Karpas-422 (cell line): ENCODE results near the gene OR4M1. TPM values are rescaled to one million over a fixed set of nuclear protein-coding genes. Genes with fewer than 3 reads are reported as not detected.
"Not testable (repeated sequence)": the region's sequence is repeated elsewhere in the genome, so short reads cannot be mapped to it uniquely, and the experiment has no call there.

ENCODE experiments used
- DNase-seq: peaks from one replicate; pipeline ENCODE4 v3.0.0-alpha.2; 2015
- H2AFZ ChIP-seq: fragments of 200-600 bp; sonication (generic); 2 replicates; pipeline ENCODE4 v1.6.1; 2014; ENCODE audit warnings: antibody characterized with exemption, low read length, mixed read lengths
- H3K27ac ChIP-seq: fragments of 200-600 bp; sonication (generic); 2 replicates; pipeline ENCODE4 v1.5.1; 2014; ENCODE audit warnings: mild to moderate bottlenecking, low read length, moderate library complexity
- H3K27me3 ChIP-seq: fragments of 200-600 bp; sonication (generic); 2 replicates; pipeline ENCODE4 v1.6.1; 2014; ENCODE audit warnings: low read length, mixed read lengths
- H3K36me3 ChIP-seq: fragments of 200-600 bp; sonication (generic); 2 replicates; pipeline ENCODE4 v1.6.1; 2014; ENCODE audit warnings: low read length, mixed read lengths; ENCODE audit not compliant: insufficient read depth
- H3K4me1 ChIP-seq: fragments of 200-600 bp; sonication (generic); 2 replicates; pipeline ENCODE4 v1.6.1; 2014; ENCODE audit warnings: mild to moderate bottlenecking, low read length, mixed read lengths
- H3K4me2 ChIP-seq: fragments of 200-600 bp; sonication (generic); 2 replicates; pipeline ENCODE4 v1.6.1; 2014; ENCODE audit warnings: low read length, low read depth, mild to moderate bottlenecking; ENCODE audit not compliant: poor library complexity, severe bottlenecking
- H3K4me3 ChIP-seq: fragments of 200-600 bp; sonication (generic); 2 replicates; pipeline ENCODE4 v1.5.1; 2014; ENCODE audit warnings: mild to moderate bottlenecking, antibody characterized with exemption, low read length, mixed read lengths
- H3K79me2 ChIP-seq: fragments of 200-600 bp; sonication (generic); 2 replicates; pipeline ENCODE4 v1.6.1; 2014; ENCODE audit warnings: mild to moderate bottlenecking, low read length, mixed read lengths
- H3K9ac ChIP-seq: fragments of 200-600 bp; sonication (generic); 2 replicates; pipeline ENCODE4 v1.6.0; 2014; ENCODE audit warnings: low read length
- H3K9me2 ChIP-seq: fragments of 200-600 bp; sonication (generic), shearing (Covaris generic); replicated peaks from 2 replicates; pipeline ENCODE4 v1.6.0; 2014; ENCODE audit warnings: mild to moderate bottlenecking, low read length, moderate library complexity; ENCODE audit not compliant: insufficient read depth
- H3K9me3 ChIP-seq: fragments of 300-700, 200-600 bp; sonication (generic); 2 replicates; pipeline ENCODE4 v1.6.1; 2014; ENCODE audit warnings: low read length, mixed read lengths
- H4K20me1 ChIP-seq: fragments of 200-600 bp; sonication (generic); 2 replicates; pipeline ENCODE4 v1.6.1; 2014; ENCODE audit warnings: mild to moderate bottlenecking, antibody characterized with exemption, low read length, low read depth; ENCODE audit not compliant: insufficient read depth
- total RNA-seq: library from RNA; depleted of rRNA; stranded (reverse); fragments of >200 nt; shearing (Covaris generic); gene quantifications from 2 replicates; pipeline ENCODE4 v1.2.3, GENCODE V29; 2014; ENCODE audit warnings: low replicate concordance

Gene OR4M1
- total RNA-seq, 1 experiment from 2014 or later = not detected

GRCh38 chr14:19800282-19801117 lies 27.2 kb downstream of the OR4M1 start:
- no peak overlapping the region for H3K27ac ChIP-seq
- DNase-seq = no peak
- H3K27me3 ChIP-seq = no peaks in the 10 kb centered on the region
- no peaks in the 10 kb centered on the region for H3K9me2 ChIP-seq
- H3K4me3 ChIP-seq = no peak overlapping the region
- H3K9ac ChIP-seq = no peak overlapping the region
- H3K9me3 ChIP-seq = peaks cover 49% of the 10 kb centered on the region
- no peak overlapping the region for H3K4me2 ChIP-seq
- no peaks in the 10 kb centered on the region; the same call in 1 of the 2 replicates for H3K36me3 ChIP-seq
- H3K4me1 ChIP-seq = no peaks in the 10 kb centered on the region
- no peaks in the 10 kb centered on the region for H3K79me2 ChIP-seq
- no peak overlapping the region for H2AFZ ChIP-seq
- no peaks in the 10 kb centered on the region for H4K20me1 ChIP-seq

DNA sequence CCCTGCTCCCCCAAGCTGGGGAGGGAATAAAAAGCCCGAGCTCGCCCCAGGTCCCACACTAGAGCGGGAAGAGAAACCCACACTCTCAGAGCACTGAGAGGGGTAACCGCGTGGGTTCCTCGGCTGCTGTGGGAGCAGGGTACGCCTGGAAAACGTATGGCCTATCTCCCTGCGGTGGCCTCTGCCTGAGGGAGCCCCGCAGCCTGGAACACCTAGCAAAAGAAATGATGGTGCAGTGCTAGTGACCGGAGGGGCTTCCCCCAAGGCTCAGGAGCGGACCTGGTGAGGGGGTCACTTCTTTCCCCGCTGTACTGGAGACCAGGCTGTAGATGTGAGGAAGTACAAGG lies 27.8 kb downstream of the OR4M1 start:
- Histone ChIP-seq H3K79me2 (no peaks in the 10 kb centered on the region), H3K4me3 (no peak overlapping the region), H3K9me3 (peaks cover 52% of the 10 kb centered on the region), H3K9me2 (no peaks in the 10 kb centered on the region), H3K9ac (no peak overlapping the region), H3K4me1 (no peaks in the 10 kb centered on the region), H2AFZ (no peak overlapping the region), H3K36me3 (no peaks in the 10 kb centered on the region; the same call in 1 of the 2 replicates), H3K27me3 (no peaks in the 10 kb centered on the region), H3K27ac (no peak overlapping the region), H3K4me2 (no peak overlapping the region), H4K20me1 (no peaks in the 10 kb centered on the region)
- no peak for DNase-seq

- not testable (repeated sequence) for DNase-seq, H3K4me2 ChIP-seq, H3K27ac ChIP-seq, H3K79me2 ChIP-seq, H3K27me3 ChIP-seq, H4K20me1 ChIP-seq, H3K4me3 ChIP-seq, H3K9ac ChIP-seq, H3K36me3 ChIP-seq, H2AFZ ChIP-seq, H3K4me1 ChIP-seq, H3K9me2 ChIP-seq
- H3K9me3 ChIP-seq = peaks cover 56% of the 10 kb centered on the region
These were observed 30.2 kb downstream of the OR4M1 start, which contains the start of gene OR4N2 for GRCh38 chr14:19803470-19803869. Gene OR4N2, plus strand, starts transcription at chr14:19803770. Its CDS starts 23,679 bp downstream, at chr14:19827449.

GRCh38 chr14:19813171-19813920 lies 40.0 kb downstream of the OR4M1 start:
- H3K9me2 ChIP-seq, H3K4me3 ChIP-seq, DNase-seq, H3K79me2 ChIP-seq, H3K4me2 ChIP-seq, H3K9ac ChIP-seq, H3K36me3 ChIP-seq, H3K27ac ChIP-seq, H3K27me3 ChIP-seq, H2AFZ ChIP-seq, H3K4me1 ChIP-seq, H4K20me1 ChIP-seq: not testable (repeated sequence)
- peaks cover 32% of the 10 kb centered on the region for H3K9me3 ChIP-seq

- not testable (repeated sequence) for H3K9ac ChIP-seq, H3K79me2 ChIP-seq, H3K4me2 ChIP-seq, H3K27me3 ChIP-seq, H2AFZ ChIP-seq, H3K4me1 ChIP-seq, H4K20me1 ChIP-seq, H3K9me2 ChIP-seq, H3K36me3 ChIP-seq, DNase-seq, H3K27ac ChIP-seq, H3K4me3 ChIP-seq
- H3K9me3 ChIP-seq = peaks cover 37% of the 10 kb centered on the region
These were observed 46.6 kb downstream of the OR4M1 start for GRCh38 chr14:19819879-19820278.

- not testable (repeated sequence) for H3K36me3 ChIP-seq, H3K9me2 ChIP-seq, H4K20me1 ChIP-seq, H3K4me2 ChIP-seq, H3K4me3 ChIP-seq, DNase-seq, H2AFZ ChIP-seq, H3K27me3 ChIP-seq, H3K79me2 ChIP-seq, H3K9ac ChIP-seq, H3K4me1 ChIP-seq, H3K27ac ChIP-seq
- peaks cover 36% of the 10 kb centered on the region for H3K9me3 ChIP-seq
These were observed 47.7 kb downstream of the OR4M1 start for GRCh38 chr14:19821016-19821415.

DNA sequence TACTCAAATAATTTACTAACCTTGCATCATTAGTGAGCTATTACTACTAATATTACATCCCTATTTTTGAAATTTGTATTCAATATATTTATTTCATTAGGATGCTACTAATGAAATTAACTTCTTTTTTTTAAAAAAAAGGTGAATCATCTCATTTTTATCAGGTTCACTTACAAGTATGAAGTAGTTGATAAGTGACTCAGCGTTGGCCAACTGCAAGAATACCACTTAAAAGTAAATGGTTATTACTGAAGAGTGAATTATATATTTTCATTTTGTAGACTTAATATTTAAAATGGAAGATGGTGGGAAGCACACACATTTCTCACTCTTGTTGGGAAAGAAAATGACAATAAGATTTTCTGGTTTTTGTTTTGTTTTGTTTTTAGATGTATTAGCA lies 49.9 kb downstream of the OR4M1 start:
- Histone ChIP-seq H3K36me3 (no peaks in the 10 kb centered on the region), H3K27ac (no peak overlapping the region), H3K9me2 (no peaks in the 10 kb centered on the region), H2AFZ (no peak overlapping the region), H3K27me3 (no peaks in the 10 kb centered on the region), H3K9ac (no peak overlapping the region), H3K4me3 (no peak overlapping the region), H4K20me1 (no peaks in the 10 kb centered on the region), H3K4me2 (no peak overlapping the region), H3K79me2 (no peaks in the 10 kb centered on the region), H3K9me3 (peaks cover 42% of the 10 kb centered on the region), H3K4me1 (no peaks in the 10 kb centered on the region)
- no peak for DNase-seq

DNA sequence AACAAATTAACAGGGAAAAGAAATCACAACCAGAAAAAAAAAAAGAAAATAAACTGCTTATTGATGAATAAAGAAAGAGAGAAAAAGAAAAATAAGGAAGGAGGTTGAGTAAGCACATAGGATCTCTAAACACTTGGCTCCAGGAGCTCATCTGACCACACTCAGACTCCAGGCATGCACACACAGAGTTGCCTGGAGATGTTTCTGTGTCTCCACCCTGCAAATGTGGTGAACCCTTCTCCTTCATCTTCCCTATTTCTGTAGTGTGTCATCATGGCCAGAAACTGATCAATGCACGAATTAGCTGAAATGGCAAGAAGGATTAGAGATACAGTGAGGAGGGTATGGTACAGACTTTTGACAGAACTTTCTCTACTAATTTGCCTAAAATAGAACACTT lies 50.5 kb downstream of the OR4M1 start:
- Histone ChIP-seq H3K9me2 (no peaks in the 10 kb centered on the region), H3K4me3 (no peak overlapping the region), H2AFZ (no peak overlapping the region), H3K27ac (no peak overlapping the region), H3K79me2 (no peaks in the 10 kb centered on the region), H3K9ac (no peak overlapping the region), H3K4me2 (no peak overlapping the region), H3K36me3 (no peaks in the 10 kb centered on the region), H3K27me3 (no peaks in the 10 kb centered on the region), H4K20me1 (no peaks in the 10 kb centered on the region), H3K9me3 (peaks cover 42% of the 10 kb centered on the region), H3K4me1 (no peaks in the 10 kb centered on the region)
- DNase-seq = no peak
